ENCODE data around the gene RAB38. TPM values are rescaled to one million over a fixed set of nuclear protein-coding genes. Genes with fewer than 3 reads are reported as not detected.

Gene RAB38
- total and polyA plus RNA-seq, 5 donors from 2014 or later, result 0.36 to 2.6 (median 1.6) TPM

DNA sequence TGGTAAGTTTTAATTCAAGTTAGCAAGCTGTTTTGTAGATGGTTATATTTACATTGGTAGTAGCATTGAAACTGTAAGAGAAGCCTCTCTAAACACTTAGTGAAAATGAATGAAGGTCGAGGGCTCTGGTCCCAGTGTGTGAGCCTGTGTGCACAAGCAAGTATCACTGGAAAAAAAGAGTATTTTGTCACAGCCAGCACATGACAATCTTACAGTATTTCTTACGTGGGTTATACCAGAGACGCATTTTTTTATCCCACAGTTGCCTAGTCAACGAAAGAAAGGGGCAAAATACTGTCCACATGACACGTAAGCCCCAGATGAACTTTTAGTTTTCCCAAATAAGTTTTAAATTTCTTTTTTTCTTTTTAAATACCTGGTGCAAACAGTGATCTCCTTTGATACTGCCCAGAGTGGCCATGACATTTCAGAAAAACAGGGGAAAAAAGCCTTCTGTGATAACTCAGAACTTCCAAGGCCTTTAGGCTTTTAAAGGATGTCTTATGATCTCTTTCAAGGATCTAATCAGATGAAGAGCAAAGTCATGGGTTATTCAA, 23.5 kb downstream of the RAB38 start:
- H3K27me3 ChIP-seq (ENCODE audit: control insufficient read depth, insufficient read depth, low read length), result no peaks in the 10 kb centered on the region
- no peak for ATAC-seq (ENCODE audit: low read depth in 2 of 2)
- H3K4me3 ChIP-seq (ENCODE audit: low read depth, low read length), result no peak overlapping the region
- Mint-ChIP-seq H3K4me3 (no peak overlapping the region), H3K27ac (no peak overlapping the region), H3K4me1 (no peaks in the 10 kb centered on the region), H3K27me3 (peaks cover 5% of the 10 kb centered on the region), H3K9me3 (peaks cover 0 to 11% (median 5%) of the 10 kb centered on the region in 7 donors), H3K36me3 (peaks cover 3% of the 10 kb centered on the region)
- peaks cover 0 to 8% of the 10 kb centered on the region in 2 experiments for H3K9me3 ChIP-seq (ENCODE audit: control insufficient read depth in 2 of 2, low read length in 2 of 2)
- no peak overlapping the region for H3K27ac ChIP-seq (ENCODE audit: insufficient read depth, low read length, poor library complexity, severe bottlenecking)
- DNase-seq, result no peak
- H3K4me1 ChIP-seq (ENCODE audit: control insufficient read depth, insufficient read depth, low read length, poor library complexity, severe bottlenecking), result no peaks in the 10 kb centered on the region
- H3K36me3 ChIP-seq (ENCODE audit: control insufficient read depth, insufficient read depth, low read length), result no peaks in the 10 kb centered on the region

DNA sequence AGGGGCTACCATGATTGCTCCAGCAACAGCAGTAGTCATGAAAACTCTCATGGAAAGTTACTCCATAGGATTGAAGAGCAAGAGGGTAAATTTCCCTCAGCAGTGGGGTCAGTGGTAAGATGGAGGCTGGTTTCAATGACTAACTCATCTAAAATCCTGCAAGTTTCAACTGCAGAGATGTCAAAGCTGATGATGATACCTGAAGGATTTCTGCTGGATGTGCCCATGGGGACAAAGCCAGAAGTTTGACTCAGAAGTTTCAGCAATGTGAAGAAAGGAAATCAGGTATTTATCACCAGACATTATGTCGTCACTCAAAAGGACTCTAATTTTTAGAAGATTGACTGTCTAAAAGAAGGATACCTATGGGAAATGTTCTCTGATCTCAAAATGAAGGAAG, 29.1 kb downstream of the RAB38 start:
- H3K27ac Mint-ChIP-seq, result no peak overlapping the region
- peaks cover 0 to 2% (median 0%) of the 10 kb centered on the region in 7 donors for H3K9me3 Mint-ChIP-seq
- Histone ChIP-seq H3K9me3 (ENCODE audit: control insufficient read depth in 2 of 2, low read length in 2 of 2) (no peaks in the 10 kb centered on the region), H3K27ac (ENCODE audit: insufficient read depth, low read length, poor library complexity, severe bottlenecking) (no peak overlapping the region), H3K36me3 (ENCODE audit: control insufficient read depth, insufficient read depth, low read length) (no peaks in the 10 kb centered on the region), H3K4me3 (ENCODE audit: low read depth, low read length) (no peak overlapping the region), H3K4me1 (ENCODE audit: control insufficient read depth, insufficient read depth, low read length, poor library complexity, severe bottlenecking) (no peaks in the 10 kb centered on the region), H3K27me3 (ENCODE audit: control insufficient read depth, insufficient read depth, low read length) (no peaks in the 10 kb centered on the region)
- no peak overlapping the region for H3K4me3 Mint-ChIP-seq
- no peaks in the 10 kb centered on the region for H3K27me3 Mint-ChIP-seq
- no peak for DNase-seq
- ATAC-seq (ENCODE audit: low read depth in 2 of 2), result no peak
- H3K4me1 Mint-ChIP-seq, result no peaks in the 10 kb centered on the region
- no peaks in the 10 kb centered on the region for H3K36me3 Mint-ChIP-seq

DNA sequence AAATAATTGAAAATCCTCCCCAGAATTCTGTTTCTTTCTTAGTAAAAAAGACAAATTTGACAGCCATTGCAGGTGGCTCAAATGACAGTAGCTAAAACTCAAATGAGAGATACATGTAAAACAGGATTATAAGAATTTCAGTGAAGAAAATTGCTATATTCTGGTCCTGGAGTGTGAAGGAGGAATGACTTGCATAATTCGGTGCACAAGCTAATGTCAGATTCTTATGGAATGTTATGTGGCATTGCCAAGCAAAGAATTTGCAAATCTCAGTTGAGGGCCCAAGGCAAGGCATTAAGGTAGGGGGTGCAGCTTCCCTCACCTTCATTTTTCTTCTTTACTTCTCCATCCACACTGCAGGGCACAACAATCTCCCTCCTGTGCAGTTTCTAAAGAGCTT, 35.4 kb downstream of the RAB38 start:
- no peak overlapping the region for H3K4me3 Mint-ChIP-seq
- Histone ChIP-seq H3K4me1 (ENCODE audit: control insufficient read depth, insufficient read depth, low read length, poor library complexity, severe bottlenecking) (no peaks in the 10 kb centered on the region), H3K36me3 (ENCODE audit: control insufficient read depth, insufficient read depth, low read length) (no peaks in the 10 kb centered on the region), H3K9me3 (ENCODE audit: control insufficient read depth in 2 of 2, low read length in 2 of 2) (no peaks in the 10 kb centered on the region), H3K27ac (ENCODE audit: insufficient read depth, low read length, poor library complexity, severe bottlenecking) (no peak overlapping the region), H3K27me3 (ENCODE audit: control insufficient read depth, insufficient read depth, low read length) (no peaks in the 10 kb centered on the region), H3K4me3 (ENCODE audit: low read depth, low read length) (no peak overlapping the region)
- H3K4me1 Mint-ChIP-seq, result no peaks in the 10 kb centered on the region
- H3K27me3 Mint-ChIP-seq, result peaks cover 12% of the 10 kb centered on the region
- no peak overlapping the region for H3K27ac Mint-ChIP-seq
- ATAC-seq (ENCODE audit: low read depth in 2 of 2) (no peak), DNase-seq (no peak)
- peaks cover 0 to 4% (median 0%) of the 10 kb centered on the region in 7 donors for H3K9me3 Mint-ChIP-seq
- no peaks in the 10 kb centered on the region for H3K36me3 Mint-ChIP-seq

- Histone ChIP-seq H3K4me3 (ENCODE audit: low read depth, low read length) (no peak overlapping the region), H3K4me1 (ENCODE audit: control insufficient read depth, insufficient read depth, low read length, poor library complexity, severe bottlenecking) (no peaks in the 10 kb centered on the region), H3K27me3 (ENCODE audit: control insufficient read depth, insufficient read depth, low read length) (peaks cover 1% of the 10 kb centered on the region), H3K9me3 (ENCODE audit: control insufficient read depth in 2 of 2, low read length in 2 of 2) (no peaks in the 10 kb centered on the region), H3K36me3 (ENCODE audit: control insufficient read depth, insufficient read depth, low read length) (no peaks in the 10 kb centered on the region), H3K27ac (ENCODE audit: insufficient read depth, low read length, poor library complexity, severe bottlenecking) (no peak overlapping the region)
- ATAC-seq (ENCODE audit: low read depth in 2 of 2) (no peak), DNase-seq (peak in 1 of 3 donors; percentile 3)
- H3K4me1 Mint-ChIP-seq, result no peaks in the 10 kb centered on the region
- H3K4me3 Mint-ChIP-seq, result no peak overlapping the region
- H3K27ac Mint-ChIP-seq, result no peak overlapping the region
- H3K9me3 Mint-ChIP-seq, result peaks cover 0 to 9% (median 2%) of the 10 kb centered on the region in 7 donors
- peaks cover 9% of the 10 kb centered on the region for H3K27me3 Mint-ChIP-seq
- no peaks in the 10 kb centered on the region for H3K36me3 Mint-ChIP-seq
Observed at GRCh38 chr11:88131764-88132470, 43.3 kb downstream of the RAB38 start.

DNA sequence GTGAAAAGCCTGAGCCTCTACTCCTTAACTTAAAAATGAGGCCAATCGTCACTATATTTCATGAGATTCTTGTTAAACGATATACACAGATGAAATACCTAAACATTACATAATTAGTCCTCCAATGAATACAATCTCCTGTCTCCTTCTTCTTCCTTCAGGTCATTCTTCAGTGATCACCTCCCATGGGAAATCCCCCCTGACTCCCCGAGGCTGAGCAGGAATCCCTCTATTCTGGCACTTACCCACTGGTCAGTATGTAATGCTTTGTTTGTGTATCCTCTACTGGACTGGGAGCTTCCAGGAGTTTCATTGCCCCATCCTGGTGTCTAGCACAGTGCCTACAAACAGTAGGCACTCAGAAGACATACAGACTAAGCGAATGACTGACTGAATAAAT, 52.3 kb downstream of the RAB38 start:
- H3K27ac Mint-ChIP-seq, result no peak overlapping the region
- Histone ChIP-seq H3K4me1 (ENCODE audit: control insufficient read depth, insufficient read depth, low read length, poor library complexity, severe bottlenecking) (no peaks in the 10 kb centered on the region), H3K9me3 (ENCODE audit: control insufficient read depth in 2 of 2, low read length in 2 of 2) (no peaks in the 10 kb centered on the region), H3K27me3 (ENCODE audit: control insufficient read depth, insufficient read depth, low read length) (peaks cover 1% of the 10 kb centered on the region), H3K36me3 (ENCODE audit: control insufficient read depth, insufficient read depth, low read length) (no peaks in the 10 kb centered on the region), H3K27ac (ENCODE audit: insufficient read depth, low read length, poor library complexity, severe bottlenecking) (no peak overlapping the region), H3K4me3 (ENCODE audit: low read depth, low read length) (no peak overlapping the region)
- peaks cover 0 to 2% (median 0%) of the 10 kb centered on the region in 7 donors for H3K9me3 Mint-ChIP-seq
- H3K4me1 Mint-ChIP-seq, result no peaks in the 10 kb centered on the region
- H3K36me3 Mint-ChIP-seq, result no peaks in the 10 kb centered on the region
- ATAC-seq (ENCODE audit: low read depth in 2 of 2), result no peak
- peaks cover 5% of the 10 kb centered on the region for H3K27me3 Mint-ChIP-seq
- H3K4me3 Mint-ChIP-seq, result no peak overlapping the region
- DNase-seq, result no peak

GRCh38 chr11:88119561-88119960, 55.7 kb downstream of the RAB38 start:
- Histone ChIP-seq H3K4me1 (ENCODE audit: control insufficient read depth, insufficient read depth, low read length, poor library complexity, severe bottlenecking) (no peaks in the 10 kb centered on the region), H3K4me3 (ENCODE audit: low read depth, low read length) (no peak overlapping the region), H3K27ac (ENCODE audit: insufficient read depth, low read length, poor library complexity, severe bottlenecking) (no peak overlapping the region), H3K27me3 (ENCODE audit: control insufficient read depth, insufficient read depth, low read length) (no peaks in the 10 kb centered on the region), H3K36me3 (ENCODE audit: control insufficient read depth, insufficient read depth, low read length) (no peaks in the 10 kb centered on the region), H3K9me3 (ENCODE audit: control insufficient read depth in 2 of 2, low read length in 2 of 2) (no peaks in the 10 kb centered on the region)
- Mint-ChIP-seq H3K4me3 (no peak overlapping the region), H3K9me3 (peaks cover 0 to 2% (median 0%) of the 10 kb centered on the region in 7 donors), H3K4me1 (no peaks in the 10 kb centered on the region), H3K27me3 (no peaks in the 10 kb centered on the region), H3K27ac (no peak overlapping the region), H3K36me3 (no peaks in the 10 kb centered on the region)
- ATAC-seq (ENCODE audit: low read depth in 2 of 2) (no peak), DNase-seq (no peak)

GRCh38 chr11:88117281-88117858, 57.9 kb downstream of the RAB38 start:
- H3K9me3 ChIP-seq (ENCODE audit: control insufficient read depth in 2 of 2, low read length in 2 of 2), result no peaks in the 10 kb centered on the region
- ATAC-seq (ENCODE audit: low read depth in 2 of 2) (no peak), DNase-seq (no peak)
- no peak overlapping the region for H3K4me3 ChIP-seq (ENCODE audit: low read depth, low read length)
- H3K36me3 ChIP-seq (ENCODE audit: control insufficient read depth, insufficient read depth, low read length), result no peaks in the 10 kb centered on the region
- H3K36me3 Mint-ChIP-seq, result no peaks in the 10 kb centered on the region
- H3K4me3 Mint-ChIP-seq, result no peak overlapping the region
- H3K4me1 ChIP-seq (ENCODE audit: control insufficient read depth, insufficient read depth, low read length, poor library complexity, severe bottlenecking), result no peaks in the 10 kb centered on the region
- no peak overlapping the region for H3K27ac ChIP-seq (ENCODE audit: insufficient read depth, low read length, poor library complexity, severe bottlenecking)
- H3K4me1 Mint-ChIP-seq, result no peaks in the 10 kb centered on the region
- H3K27me3 ChIP-seq (ENCODE audit: control insufficient read depth, insufficient read depth, low read length), result no peaks in the 10 kb centered on the region
- no peaks in the 10 kb centered on the region for H3K27me3 Mint-ChIP-seq
- no peak overlapping the region for H3K27ac Mint-ChIP-seq
- H3K9me3 Mint-ChIP-seq, result peaks cover 0 to 2% (median 0%) of the 10 kb centered on the region in 7 donors
